ENCODE data around the gene COMMD10.

Gene COMMD10

DNA sequence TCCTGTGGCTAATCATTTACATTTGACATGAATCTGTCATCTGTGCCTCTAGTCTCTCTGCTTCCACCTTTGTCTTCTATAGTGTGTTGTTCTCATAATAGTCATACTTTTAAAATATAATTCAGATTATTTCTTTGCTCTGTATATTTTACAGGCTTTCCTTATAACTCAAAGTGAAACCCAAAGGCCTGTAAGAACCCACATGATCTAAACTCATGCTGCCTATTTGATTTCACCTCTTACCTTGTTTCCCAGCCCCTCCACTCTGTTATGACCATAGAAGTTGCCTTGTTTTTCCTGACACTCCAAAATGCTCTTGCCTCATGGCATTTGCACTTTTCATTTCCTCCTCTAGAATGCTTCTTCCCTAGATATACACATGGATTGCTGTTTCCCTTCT is 74.2 kb downstream of the COMMD10 start:
- Histone ChIP-seq H3K4me3 (no peak overlapping the region), H3K9ac (no peak overlapping the region), H3K4me1 (no peaks in the 10 kb centered on the region), H3K27me3 (no peaks in the 10 kb centered on the region), H3K9me3 (no peaks in the 10 kb centered on the region), H3K36me3 (peaks cover 3% of the 10 kb centered on the region; the same call in 1 of the 2 replicates), H3K27ac (no peak overlapping the region), H3K4me2 (no peak overlapping the region), H4K20me1 (0 out of 2 replicates have a peak, but pooled peaks cover 12% of the 10 kb centered on the region)
- TF ChIP-seq Cebpa-rat (IDR thresholded peaks at IDR 0.05): no peak

GRCh38 chr5:116174111-116174510 is 89.3 kb downstream of the COMMD10 start:
- no peaks in the 10 kb centered on the region for H4K20me1 ChIP-seq
- H3K27ac ChIP-seq: no peak overlapping the region
- H3K9ac ChIP-seq: no peak overlapping the region
- no peaks in the 10 kb centered on the region for H3K4me1 ChIP-seq
- H3K4me3 ChIP-seq: no peak overlapping the region
- no peaks in the 10 kb centered on the region for H3K9me3 ChIP-seq
- H3K27me3 ChIP-seq: no peaks in the 10 kb centered on the region
- TF ChIP-seq Cebpa-rat (IDR thresholded peaks at IDR 0.05): no peak
- H3K36me3 ChIP-seq: no peaks in the 10 kb centered on the region
- H3K4me2 ChIP-seq: no peak overlapping the region

- H3K4me3 ChIP-seq: no peak overlapping the region
- H3K36me3 ChIP-seq: no peaks in the 10 kb centered on the region
- no peak overlapping the region for H3K9ac ChIP-seq
- H4K20me1 ChIP-seq: no peaks in the 10 kb centered on the region
- TF ChIP-seq Cebpa-rat (IDR thresholded peaks at IDR 0.05): no peak
- no peak overlapping the region for H3K27ac ChIP-seq
- H3K4me2 ChIP-seq: no peak overlapping the region
- no peaks in the 10 kb centered on the region for H3K4me1 ChIP-seq
- no peaks in the 10 kb centered on the region for H3K27me3 ChIP-seq
- H3K9me3 ChIP-seq: no peaks in the 10 kb centered on the region
Observed at GRCh38 chr5:116176121-116176520, 91.3 kb downstream of the COMMD10 start.

DNA sequence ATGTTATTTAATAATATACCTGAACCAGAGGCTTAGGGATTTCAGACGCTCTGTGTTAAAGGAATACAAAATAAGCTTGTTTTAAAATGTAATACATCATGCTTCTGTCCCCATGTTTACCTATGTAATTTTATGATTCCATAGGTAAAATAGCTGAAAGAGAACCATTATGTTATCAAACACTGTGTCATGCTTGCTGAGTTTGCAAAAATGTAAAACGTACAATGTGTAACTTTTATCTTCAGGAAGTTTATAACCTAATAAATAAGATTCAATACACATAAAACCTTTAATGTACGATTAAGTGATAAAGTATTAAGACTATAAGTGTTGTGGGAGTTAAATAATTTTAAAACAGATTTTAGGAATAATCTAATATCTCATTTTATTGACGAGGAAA is 94.1 kb downstream of the COMMD10 start:
- Histone ChIP-seq H3K9me3 (no peaks in the 10 kb centered on the region), H3K27ac (no peak overlapping the region), H3K27me3 (no peaks in the 10 kb centered on the region), H3K36me3 (no peaks in the 10 kb centered on the region), H3K9ac (no peak overlapping the region), H3K4me2 (no peak overlapping the region), H4K20me1 (no peaks in the 10 kb centered on the region), H3K4me3 (no peak overlapping the region), H3K4me1 (no peaks in the 10 kb centered on the region)
- TF ChIP-seq Cebpa-rat (IDR thresholded peaks at IDR 0.05): no peak

- H3K4me3 ChIP-seq: no peak overlapping the region
- no peak for TF ChIP-seq Cebpa-rat (IDR thresholded peaks at IDR 0.05)
- no peaks in the 10 kb centered on the region for H3K27me3 ChIP-seq
- H3K4me2 ChIP-seq: no peak overlapping the region
- no peak overlapping the region for H3K27ac ChIP-seq
- H3K4me1 ChIP-seq: no peaks in the 10 kb centered on the region
- H3K9ac ChIP-seq: no peak overlapping the region
- no peaks in the 10 kb centered on the region for H3K36me3 ChIP-seq
- H4K20me1 ChIP-seq: no peaks in the 10 kb centered on the region
- H3K9me3 ChIP-seq: no peaks in the 10 kb centered on the region
Observed at GRCh38 chr5:116209166-116209565, 124.3 kb downstream of the COMMD10 start.

DNA sequence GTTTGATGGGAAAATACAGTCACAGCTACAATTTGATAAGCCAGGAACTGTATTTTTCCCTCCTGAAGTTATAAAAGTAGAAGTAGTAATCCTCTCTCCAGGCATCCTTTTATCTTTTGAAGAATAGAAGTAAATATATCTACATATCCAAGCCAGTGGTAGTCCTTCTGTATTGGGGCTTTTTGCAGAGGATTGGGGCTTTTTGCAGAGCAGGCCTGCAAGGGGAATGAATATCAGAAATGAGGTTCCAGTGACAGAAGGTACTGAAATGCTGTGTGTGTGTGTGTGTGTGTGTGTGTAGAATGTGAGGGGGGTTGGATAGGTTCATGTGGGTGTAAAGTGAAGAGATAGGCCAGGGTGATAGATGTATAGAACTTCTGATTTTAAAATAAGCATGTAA is 127.4 kb downstream of the COMMD10 start:
- Histone ChIP-seq H4K20me1 (no peaks in the 10 kb centered on the region), H3K4me1 (no peaks in the 10 kb centered on the region), H3K27me3 (no peaks in the 10 kb centered on the region), H3K4me2 (no peak overlapping the region), H3K27ac (no peak overlapping the region), H3K9ac (no peak overlapping the region), H3K4me3 (no peak overlapping the region), H3K9me3 (no peaks in the 10 kb centered on the region), H3K36me3 (no peaks in the 10 kb centered on the region)
- no peak for TF ChIP-seq Cebpa-rat (IDR thresholded peaks at IDR 0.05)

DNA sequence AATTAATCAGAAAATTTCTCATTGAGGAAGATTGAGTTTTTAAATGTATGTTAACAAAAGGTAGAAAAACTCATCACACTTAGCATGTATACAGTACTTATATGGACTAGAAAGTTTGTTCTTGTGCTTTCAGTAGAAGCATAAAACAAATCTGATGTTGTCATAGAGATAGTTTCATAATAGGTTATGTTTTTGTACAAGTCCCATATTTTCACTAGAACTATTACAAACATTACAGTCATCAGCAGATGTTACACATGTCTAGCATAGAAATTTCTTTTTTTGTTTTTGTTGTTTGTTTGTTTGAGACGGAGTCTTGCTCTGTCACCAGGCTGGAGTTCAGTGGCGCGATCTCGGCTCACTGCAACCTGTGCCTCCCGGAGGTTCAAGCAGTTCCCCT is 131.4 kb downstream of the COMMD10 start:
- no peaks in the 10 kb centered on the region for H3K4me1 ChIP-seq
- H3K27ac ChIP-seq: no peak overlapping the region
- no peaks in the 10 kb centered on the region for H3K36me3 ChIP-seq
- no peaks in the 10 kb centered on the region for H3K27me3 ChIP-seq
- H3K9me3 ChIP-seq: no peaks in the 10 kb centered on the region
- no peak for TF ChIP-seq Cebpa-rat (IDR thresholded peaks at IDR 0.05)
- H3K9ac ChIP-seq: no peak overlapping the region
- no peak overlapping the region for H3K4me2 ChIP-seq
- no peaks in the 10 kb centered on the region for H4K20me1 ChIP-seq
- H3K4me3 ChIP-seq: no peak overlapping the region

DNA sequence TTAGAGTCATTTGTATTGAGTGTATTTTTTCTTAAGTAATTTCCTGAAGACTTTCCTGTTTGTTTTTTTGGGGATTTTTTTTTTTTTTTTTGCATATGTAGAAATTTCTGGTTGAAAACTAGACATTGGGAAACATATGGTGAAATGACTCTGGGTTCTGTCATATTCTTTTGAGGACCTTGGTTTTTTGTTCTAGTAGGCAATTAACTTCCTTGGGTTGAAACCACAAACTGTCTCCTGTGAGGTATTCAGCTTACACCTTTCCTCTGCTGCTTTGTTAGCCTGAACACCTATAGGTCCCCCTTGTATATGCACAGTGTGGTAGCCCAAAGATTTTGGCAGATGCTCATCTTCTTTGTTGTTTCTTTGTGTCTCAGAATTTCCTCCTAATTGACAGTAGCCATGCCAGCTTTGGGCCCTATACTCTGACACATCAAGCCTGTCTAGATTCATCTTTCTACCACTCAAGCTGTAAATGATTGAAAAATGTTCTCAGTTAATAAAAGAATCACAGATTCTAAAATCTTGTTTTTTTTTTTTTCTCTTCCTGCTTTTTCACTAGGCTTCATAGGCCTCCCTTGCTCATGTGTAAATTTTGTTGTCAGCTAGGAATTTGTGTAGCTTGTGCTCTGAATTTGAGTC is 140.6 kb downstream of the COMMD10 start:
- Histone ChIP-seq H3K9me3 (peaks cover 4% of the 10 kb centered on the region), H3K4me2 (no peak overlapping the region), H3K36me3 (no peaks in the 10 kb centered on the region), H3K4me3 (no peak overlapping the region), H3K9ac (no peak overlapping the region), H3K4me1 (no peaks in the 10 kb centered on the region), H3K27ac (no peak overlapping the region), H3K27me3 (no peaks in the 10 kb centered on the region), H4K20me1 (no peaks in the 10 kb centered on the region)
- no peak for TF ChIP-seq Cebpa-rat (IDR thresholded peaks at IDR 0.05)

DNA sequence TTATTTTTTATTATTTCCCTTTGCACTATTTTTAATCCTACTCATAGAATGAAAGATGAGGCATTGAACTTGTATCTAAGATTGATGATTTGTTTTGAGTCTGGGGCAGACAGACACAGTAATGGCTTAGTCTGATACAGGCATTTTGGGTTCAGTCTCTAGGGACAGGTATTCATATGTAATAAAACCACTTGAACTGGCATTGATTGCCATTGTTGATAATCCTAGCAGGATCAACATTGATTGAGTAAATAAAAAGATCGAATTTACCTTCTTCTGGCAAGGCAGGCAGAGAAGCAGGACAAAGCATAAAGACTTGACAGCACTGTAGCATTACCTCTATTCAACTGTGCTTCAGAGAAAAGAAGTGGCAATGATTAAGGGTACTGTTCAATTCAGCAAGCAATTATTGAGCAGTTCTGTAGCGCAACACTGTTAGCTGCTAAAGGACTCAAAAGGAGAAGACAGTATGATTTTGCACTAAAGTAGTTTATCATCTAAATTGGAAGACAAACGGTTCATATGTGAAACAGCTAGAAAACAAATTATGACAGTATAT is 144.4 kb downstream of the COMMD10 start:
- Histone ChIP-seq H3K27me3 (no peaks in the 10 kb centered on the region), H3K9ac (no peak overlapping the region), H3K4me2 (no peak overlapping the region), H3K27ac (no peak overlapping the region), H3K9me3 (peaks cover 3% of the 10 kb centered on the region), H3K4me1 (no peaks in the 10 kb centered on the region), H3K36me3 (0 out of 2 replicates have a peak, but pooled peaks cover 4% of the 10 kb centered on the region), H3K4me3 (no peak overlapping the region), H4K20me1 (no peaks in the 10 kb centered on the region)
- no peak for TF ChIP-seq Cebpa-rat (IDR thresholded peaks at IDR 0.05)

GRCh38 chr5:116231288-116231687 is 146.5 kb downstream of the COMMD10 start:
- Histone ChIP-seq H3K9me3 (no peaks in the 10 kb centered on the region), H3K27ac (no peak overlapping the region), H3K27me3 (no peaks in the 10 kb centered on the region), H4K20me1 (no peaks in the 10 kb centered on the region), H3K9ac (no peak overlapping the region), H3K4me2 (no peak overlapping the region), H3K36me3 (peaks cover 8% of the 10 kb centered on the region; the same call in 1 of the 2 replicates), H3K4me1 (no peaks in the 10 kb centered on the region), H3K4me3 (no peak overlapping the region)
- TF ChIP-seq Cebpa-rat (IDR thresholded peaks at IDR 0.05): no peak

Measured in BLaER1 (cell line).